ENCODE measurements around the gene STAT5B.
A peak's percentile ranks its signal among the peaks of the same experiment; 100 is the strongest.

- TF ChIP-seq CTCF (IDR thresholded peaks at IDR 0.05) (peak; percentile 81), ZBTB43 (CRISPR knock-in tag; IDR thresholded peaks at IDR 0.05) (no peak)
Measured at GRCh38 chr17:42163113-42163512, 113.1 kb downstream of the STAT5B start.
